Liver (tissue), 9 donors: ENCODE measurements around the gene PIP4K2B. TPM values are rescaled to one million over a fixed set of nuclear protein-coding genes. Genes with fewer than 3 reads are reported as not detected.

Source experiments
- DNase-seq: peaks from one replicate; pipeline ENCODE4 v3.0.0-alpha.2; 2017; ENCODE audit warnings: low spot score
- H3K27ac ChIP-seq, 2 donors: one replicate each; pipeline ENCODE4 v1.7.0; 2013; ENCODE audit warnings: inconsistent platforms in 2 of 2, low read length in 2 of 2, control low read depth in 1 of 2, low read depth in 1 of 2, mild to moderate bottlenecking in 1 of 2
- H3K27me3 ChIP-seq, 4 donors: one replicate each; pipeline versions ENCODE4 v1.6.1 to v1.7.0; 2013; ENCODE audit warnings: low read length in 3 of 4, inconsistent platforms in 1 of 4, mild to moderate bottlenecking in 1 of 4, moderate library complexity in 1 of 4; ENCODE audit not compliant: control insufficient read depth in 4 of 4, insufficient read depth in 4 of 4
- H3K36me3 ChIP-seq, 4 donors: one replicate each; pipeline versions ENCODE4 v1.6.1 to v1.7.0; 2013; ENCODE audit warnings: low read length in 3 of 4, mild to moderate bottlenecking in 3 of 4, low read depth in 1 of 4, moderate library complexity in 1 of 4; ENCODE audit not compliant: control insufficient read depth in 4 of 4, insufficient read depth in 3 of 4
- H3K4me1 ChIP-seq, 4 donors: one replicate each; pipeline versions ENCODE4 v1.6.1 to v1.7.0; 2013; ENCODE audit warnings: low read length in 3 of 4, mild to moderate bottlenecking in 3 of 4, moderate library complexity in 1 of 4; ENCODE audit not compliant: control insufficient read depth in 4 of 4, insufficient read depth in 4 of 4
- H3K4me3 ChIP-seq, 3 donors: one replicate each; pipeline versions ENCODE4 v1.6.1 to v1.7.0; 2013; ENCODE audit warnings: low read length in 3 of 3, control low read depth in 1 of 3, low read depth in 1 of 3, mild to moderate bottlenecking in 1 of 3
- H3K9ac ChIP-seq, 2 donors: one replicate each; pipeline ENCODE4 v1.7.0; 2013; ENCODE audit warnings: low read length in 2 of 2, mild to moderate bottlenecking in 2 of 2, moderate library complexity in 2 of 2, control low read depth in 1 of 2, low read depth in 1 of 2
- H3K9me3 ChIP-seq, 4 donors: one replicate each; pipeline versions ENCODE4 v1.6.1 to v1.7.0; 2013; ENCODE audit warnings: low read length in 3 of 4; ENCODE audit not compliant: control insufficient read depth in 4 of 4
- CTCF ChIP-seq: fragments of 150-350 bp; IDR thresholded peaks from 2 replicates; pipeline ENCODE4 v1.5.1; 2017; ENCODE audit warnings: improper control_type of control experiment, low read depth, low read length; ENCODE audit not compliant: missing input control
- EGR1 ChIP-seq, 2 donors: IDR thresholded peaks; 2 replicates each; pipeline ENCODE4 v1.6.1; 2016 to 2018; ENCODE audit warnings: antibody characterized with exemption in 2 of 2, low read depth in 2 of 2
- FOXA1 ChIP-seq: IDR thresholded peaks from 2 replicates; pipeline ENCODE4 v1.6.1; 2016; ENCODE audit warnings: antibody characterized with exemption
- FOXA2 ChIP-seq: IDR thresholded peaks from 2 replicates; pipeline ENCODE4 v1.6.1; 2016; ENCODE audit warnings: antibody characterized with exemption
- GABPA ChIP-seq, 2 donors: IDR thresholded peaks in 1 of 2; conservative IDR thresholded peaks in 1 of 2; 2 replicates each; pipeline ENCODE4 v1.6.1; 2016; ENCODE audit warnings: antibody characterized with exemption in 2 of 2, mild to moderate bottlenecking in 1 of 2, moderate library complexity in 1 of 2
- HNF4A ChIP-seq, 2 donors: conservative IDR thresholded peaks; 2 replicates each; pipeline ENCODE4 v1.6.1; 2016; ENCODE audit warnings: antibody characterized with exemption in 2 of 2, mild to moderate bottlenecking in 2 of 2
- HNF4G ChIP-seq: IDR thresholded peaks from 2 replicates; pipeline ENCODE4 v1.6.1; 2016; ENCODE audit warnings: antibody characterized with exemption
- JUND ChIP-seq, 2 donors: IDR thresholded peaks; 2 replicates each; pipeline ENCODE4 v1.6.1; 2016; ENCODE audit warnings: antibody characterized with exemption in 2 of 2
- MAX ChIP-seq: IDR thresholded peaks from 2 replicates; pipeline ENCODE4 v1.6.1; 2016; ENCODE audit warnings: antibody characterized with exemption
- NR2F2 ChIP-seq: IDR thresholded peaks from 2 replicates; pipeline ENCODE4 v1.6.1; 2016; ENCODE audit warnings: antibody characterized with exemption
- RAD21 ChIP-seq, 2 donors: IDR thresholded peaks; 2 replicates each; pipeline ENCODE4 v1.6.1; 2016; ENCODE audit warnings: antibody characterized with exemption in 2 of 2, mild to moderate bottlenecking in 2 of 2
- RXRA ChIP-seq, 2 donors: IDR thresholded peaks; 2 replicates each; pipeline ENCODE4 v1.6.1; 2017 to 2018; ENCODE audit warnings: antibody characterized with exemption in 2 of 2, mild to moderate bottlenecking in 1 of 2
- SP1 ChIP-seq: IDR thresholded peaks from 2 replicates; pipeline ENCODE4 v1.6.1; 2018; ENCODE audit warnings: antibody characterized with exemption, mild to moderate bottlenecking
- TAF1 ChIP-seq: conservative IDR thresholded peaks from 2 replicates; pipeline ENCODE4 v1.6.1; 2016; ENCODE audit warnings: antibody characterized with exemption, mild to moderate bottlenecking
- YY1 ChIP-seq: IDR thresholded peaks from 2 replicates; pipeline ENCODE4 v1.6.1; 2016; ENCODE audit warnings: antibody characterized with exemption, mild to moderate bottlenecking
- ZBTB33 ChIP-seq: IDR thresholded peaks from 2 replicates; pipeline ENCODE4 v1.6.1; 2016; ENCODE audit warnings: antibody characterized with exemption
- WGBS: extraction: QIAGEN DNeasy Blood & Tissue Kit; methylation state at CpG from one replicate; pipeline ENCODE4 v1.1.7; 2013; 5-methylcytosine and 5-hydroxymethylcytosine counted together
- polyA plus RNA-seq, 2 donors: library from polyadenylated mRNA; stranded (reverse) in 1 of 2; unstranded in 1 of 2; fragments of 200-250 nt in 1 of 2; fragments of >200 nt in 1 of 2; fragmentation: Nextera tagmentation in 1 of 2; extraction: Ambion mirVana in 1 of 2; gene quantifications; one replicate each; pipeline versions ENCODE4 v1.2.1 to v1.2.3, GENCODE V29; 2013 to 2015
- total RNA-seq, 2 donors: library from RNA; depleted of rRNA; stranded (reverse); fragments of >200 nt; gene quantifications; one replicate each; pipeline ENCODE4 v1.2.3, GENCODE V29; 2014
- TF ChIP-seq, protein P1 (sequence below): IDR thresholded peaks from 2 replicates; pipeline ENCODE4 v1.6.1; 2016; ENCODE audit warnings: antibody characterized with exemption, mild to moderate bottlenecking
- donor health status: healthy.
- donor health status: healthy.
- donor health status: healthy.
- donor health status: healthy.
- donor health status: healthy.

Gene PIP4K2B
- total and polyA plus RNA-seq, 4 donors, result 2.4 to 21.5 (median 13.6) TPM

DNA sequence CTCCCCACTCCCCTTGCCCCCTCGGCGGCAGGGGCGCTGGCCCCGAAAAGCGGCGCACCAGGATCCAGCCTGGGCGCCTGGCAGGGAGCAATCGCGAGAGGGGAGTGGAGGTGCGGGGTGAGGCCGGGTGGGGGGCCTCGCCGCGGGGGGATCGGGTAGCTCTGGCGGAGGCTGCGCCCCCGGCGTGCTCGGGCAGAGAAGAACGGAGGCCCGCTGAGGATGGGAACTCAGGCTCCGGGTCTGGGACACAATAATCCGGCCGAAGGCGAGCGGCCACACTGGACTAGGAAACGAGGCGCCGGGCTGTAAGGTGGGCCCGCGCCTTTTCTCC lies 50.5 kb downstream of the PIP4K2B start:
- no peaks in the 10 kb centered on the region for H3K36me3 ChIP-seq
- peaks cover 17 to 51% (median 40%) of the 10 kb centered on the region in 4 donors for H3K4me1 ChIP-seq
- H3K4me3 ChIP-seq, result peak overlapping the region; percentile 22 to 71 (median 60)
- 1% methylated on average over 32 of the region's 32 CpGs for WGBS
- TF ChIP-seq, protein P1, sequence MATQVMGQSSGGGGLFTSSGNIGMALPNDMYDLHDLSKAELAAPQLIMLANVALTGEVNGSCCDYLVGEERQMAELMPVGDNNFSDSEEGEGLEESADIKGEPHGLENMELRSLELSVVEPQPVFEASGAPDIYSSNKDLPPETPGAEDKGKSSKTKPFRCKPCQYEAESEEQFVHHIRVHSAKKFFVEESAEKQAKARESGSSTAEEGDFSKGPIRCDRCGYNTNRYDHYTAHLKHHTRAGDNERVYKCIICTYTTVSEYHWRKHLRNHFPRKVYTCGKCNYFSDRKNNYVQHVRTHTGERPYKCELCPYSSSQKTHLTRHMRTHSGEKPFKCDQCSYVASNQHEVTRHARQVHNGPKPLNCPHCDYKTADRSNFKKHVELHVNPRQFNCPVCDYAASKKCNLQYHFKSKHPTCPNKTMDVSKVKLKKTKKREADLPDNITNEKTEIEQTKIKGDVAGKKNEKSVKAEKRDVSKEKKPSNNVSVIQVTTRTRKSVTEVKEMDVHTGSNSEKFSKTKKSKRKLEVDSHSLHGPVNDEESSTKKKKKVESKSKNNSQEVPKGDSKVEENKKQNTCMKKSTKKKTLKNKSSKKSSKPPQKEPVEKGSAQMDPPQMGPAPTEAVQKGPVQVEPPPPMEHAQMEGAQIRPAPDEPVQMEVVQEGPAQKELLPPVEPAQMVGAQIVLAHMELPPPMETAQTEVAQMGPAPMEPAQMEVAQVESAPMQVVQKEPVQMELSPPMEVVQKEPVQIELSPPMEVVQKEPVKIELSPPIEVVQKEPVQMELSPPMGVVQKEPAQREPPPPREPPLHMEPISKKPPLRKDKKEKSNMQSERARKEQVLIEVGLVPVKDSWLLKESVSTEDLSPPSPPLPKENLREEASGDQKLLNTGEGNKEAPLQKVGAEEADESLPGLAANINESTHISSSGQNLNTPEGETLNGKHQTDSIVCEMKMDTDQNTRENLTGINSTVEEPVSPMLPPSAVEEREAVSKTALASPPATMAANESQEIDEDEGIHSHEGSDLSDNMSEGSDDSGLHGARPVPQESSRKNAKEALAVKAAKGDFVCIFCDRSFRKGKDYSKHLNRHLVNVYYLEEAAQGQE, result no peak
- TF ChIP-seq NR2F2, result no peak
- TF ChIP-seq CTCF, result no peak
- no peak for TF ChIP-seq HNF4G
- no peak for TF ChIP-seq GABPA (IDR thresholded peaks at IDR 0.05 in 1 of 2, conservative IDR thresholded peaks at IDR 0.05 in 1 of 2)
- TF ChIP-seq SP1, result no peak
- TF ChIP-seq FOXA2, result no peak
- no peak for TF ChIP-seq FOXA1
- no peak for TF ChIP-seq RAD21 (IDR thresholded peaks at IDR 0.05)
- TF ChIP-seq ZBTB33, result no peak
- TF ChIP-seq EGR1 (IDR thresholded peaks at IDR 0.05; ENCODE audit: low read depth in 2 of 2), result no peak
- no peak for TF ChIP-seq YY1
- no peak for TF ChIP-seq MAX
- no peak for TF ChIP-seq HNF4A (conservative IDR thresholded peaks at IDR 0.05)
- no peak for TF ChIP-seq JUND (IDR thresholded peaks at IDR 0.05)
- no peak for TF ChIP-seq RXRA (IDR thresholded peaks at IDR 0.05)
- TF ChIP-seq TAF1, result no peak
- H3K9me3 ChIP-seq, result no peaks in the 10 kb centered on the region
- no peak for DNase-seq
- H3K9ac ChIP-seq, result no peak overlapping the region
- peak overlapping the region; percentile 38 to 69 for H3K27ac ChIP-seq
- no peaks in the 10 kb centered on the region for H3K27me3 ChIP-seq
